A673 (cell line): ENCODE data around the gene QKI. TPM values are rescaled to one million over a fixed set of nuclear protein-coding genes. Genes with fewer than 3 reads are reported as not detected.

Source experiments
- BruUV-seq: library from RNA; stranded (reverse); fragments of 400-500 nt; replicated peaks from 2 replicates; lab custom pipeline; 2021; lab: Mats Ljungman, UMichigan
- CTCF ChIA-PET: fragments of 300-600 bp; sonication (Branson Sonifier 250); formaldehyde crosslinking; loops from one replicate; lab custom pipeline; 2022; ENCODE audit warnings: antibody characterized with exemption; lab: Charles Lee
- POLR2A ChIA-PET: fragments of 300-600 bp; sonication (Branson Sonifier 250); formaldehyde crosslinking; loops from one replicate; lab custom pipeline; 2022; ENCODE audit warnings: antibody characterized with exemption; ENCODE audit not compliant: low non-redundant PET; lab: Charles Lee
- DNase-seq: peaks from one replicate; pipeline ENCODE4 v3.0.0-alpha.2; 2015; ENCODE audit warnings: low spot score
- H3K27ac ChIP-seq: fragments of 200-600 bp; sonication (generic); 2 replicates; pipeline ENCODE4 v1.5.1; 2016; ENCODE audit warnings: mixed run types, low read depth, mild to moderate bottlenecking, mixed read lengths, antibody characterized with exemption, low read length; ENCODE audit not compliant: poor library complexity, severe bottlenecking
- H3K27me3 ChIP-seq: fragments of 200-600 bp; sonication (generic); replicated peaks from 2 replicates; pipeline ENCODE4 v1.6.1; 2017; ENCODE audit warnings: mixed run types, low read depth, mild to moderate bottlenecking, mixed read lengths, antibody characterized with exemption, low read length; ENCODE audit not compliant: insufficient read depth, poor library complexity
- H3K36me3 ChIP-seq: fragments of 200-600 bp; sonication (generic); 2 replicates; pipeline ENCODE4 v1.6.1; 2016; ENCODE audit warnings: mixed run types, mild to moderate bottlenecking, mixed read lengths, antibody characterized with exemption, low read length; ENCODE audit not compliant: insufficient read depth, poor library complexity, severe bottlenecking
- H3K4me1 ChIP-seq: fragments of 200-600 bp; sonication (generic); 2 replicates; pipeline ENCODE4 v1.6.1; 2017; ENCODE audit warnings: mixed run types, mild to moderate bottlenecking, mixed read lengths, antibody characterized with exemption, low read length; ENCODE audit not compliant: insufficient read depth, poor library complexity, severe bottlenecking
- H3K4me3 ChIP-seq: fragments of 200-600 bp; sonication (generic); 2 replicates; pipeline ENCODE4 v1.5.1; 2016; ENCODE audit warnings: low read depth, mixed run types, mild to moderate bottlenecking, mixed read lengths, low read length; ENCODE audit not compliant: poor library complexity, severe bottlenecking
- H3K9me3 ChIP-seq: fragments of 200-600 bp; sonication (generic); 2 replicates; pipeline ENCODE4 v1.6.1; 2016; ENCODE audit warnings: mixed run types, low read depth, mild to moderate bottlenecking, mixed read lengths, antibody characterized with exemption, low read length; ENCODE audit not compliant: poor library complexity, severe bottlenecking
- EZH2 ChIP-seq: fragments of 200-600 bp; sonication (generic); IDR thresholded peaks from 2 replicates; pipeline ENCODE4 v1.6.1; 2017; ENCODE audit warnings: borderline replicate concordance, low read depth, mild to moderate bottlenecking, mixed read lengths, antibody characterized with exemption, low read length; ENCODE audit not compliant: poor library complexity, severe bottlenecking
- intact Hi-C: fragments of 100-400 bp; cut with micrococcal nuclease; formaldehyde crosslinking; loops from one replicate; pipeline ENCODE4 v1.10.0; 2022; ENCODE audit not compliant: unreplicated experiment
- total RNA-seq: library from RNA; stranded (reverse); gene quantifications from 2 replicates; pipeline ENCODE4 v1.2.3, GENCODE V29; 2021
- TF ChIP-seq, protein P1 (sequence below): fragments of 300-800, 200-600 bp; sonication (generic); conservative IDR thresholded peaks from 2 replicates; pipeline ENCODE4 v1.5.1; 2017; ENCODE audit warnings: low read depth, mild to moderate bottlenecking, antibody characterized with exemption, low read length, moderate library complexity, mixed read lengths

QKI gene
- total RNA-seq, 1 experiment from 2014 or later: 128 TPM

DNA sequence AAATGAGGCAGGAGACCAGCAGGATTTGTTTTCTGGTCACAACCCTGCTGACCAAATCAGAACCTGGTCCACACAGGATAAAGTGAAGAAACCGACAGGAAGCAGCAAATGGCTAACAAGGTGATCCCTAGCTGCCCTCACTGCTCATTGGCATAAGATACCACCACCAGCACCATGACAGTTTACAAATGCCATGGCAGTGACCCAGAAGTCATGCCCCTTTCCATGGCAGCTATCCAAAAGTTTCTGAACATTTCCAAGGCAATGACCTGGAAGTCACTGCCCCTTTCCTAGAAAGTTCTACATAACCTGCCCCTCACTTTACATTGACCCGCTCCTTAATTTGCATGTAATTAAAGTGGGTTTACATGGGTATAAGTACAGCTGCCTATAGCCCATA lies 185.2 kb downstream of the QKI start:
- intact Hi-C loops: no loop called here
- TF ChIP-seq EZH2: no peak
- TF ChIP-seq, protein P1, sequence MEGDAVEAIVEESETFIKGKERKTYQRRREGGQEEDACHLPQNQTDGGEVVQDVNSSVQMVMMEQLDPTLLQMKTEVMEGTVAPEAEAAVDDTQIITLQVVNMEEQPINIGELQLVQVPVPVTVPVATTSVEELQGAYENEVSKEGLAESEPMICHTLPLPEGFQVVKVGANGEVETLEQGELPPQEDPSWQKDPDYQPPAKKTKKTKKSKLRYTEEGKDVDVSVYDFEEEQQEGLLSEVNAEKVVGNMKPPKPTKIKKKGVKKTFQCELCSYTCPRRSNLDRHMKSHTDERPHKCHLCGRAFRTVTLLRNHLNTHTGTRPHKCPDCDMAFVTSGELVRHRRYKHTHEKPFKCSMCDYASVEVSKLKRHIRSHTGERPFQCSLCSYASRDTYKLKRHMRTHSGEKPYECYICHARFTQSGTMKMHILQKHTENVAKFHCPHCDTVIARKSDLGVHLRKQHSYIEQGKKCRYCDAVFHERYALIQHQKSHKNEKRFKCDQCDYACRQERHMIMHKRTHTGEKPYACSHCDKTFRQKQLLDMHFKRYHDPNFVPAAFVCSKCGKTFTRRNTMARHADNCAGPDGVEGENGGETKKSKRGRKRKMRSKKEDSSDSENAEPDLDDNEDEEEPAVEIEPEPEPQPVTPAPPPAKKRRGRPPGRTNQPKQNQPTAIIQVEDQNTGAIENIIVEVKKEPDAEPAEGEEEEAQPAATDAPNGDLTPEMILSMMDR: no peak
- Histone ChIP-seq H3K27me3 (no peaks in the 10 kb centered on the region), H3K4me3 (no peak overlapping the region), H3K36me3 (no peaks in the 10 kb centered on the region), H3K27ac (no peak overlapping the region), H3K4me1 (no peaks in the 10 kb centered on the region), H3K9me3 (no peaks in the 10 kb centered on the region)
- CTCF ChIA-PET: no interaction called here
- POLR2A ChIA-PET: no interaction called here
- BruUV-seq: no TSS peak
- no peak for DNase-seq

DNA sequence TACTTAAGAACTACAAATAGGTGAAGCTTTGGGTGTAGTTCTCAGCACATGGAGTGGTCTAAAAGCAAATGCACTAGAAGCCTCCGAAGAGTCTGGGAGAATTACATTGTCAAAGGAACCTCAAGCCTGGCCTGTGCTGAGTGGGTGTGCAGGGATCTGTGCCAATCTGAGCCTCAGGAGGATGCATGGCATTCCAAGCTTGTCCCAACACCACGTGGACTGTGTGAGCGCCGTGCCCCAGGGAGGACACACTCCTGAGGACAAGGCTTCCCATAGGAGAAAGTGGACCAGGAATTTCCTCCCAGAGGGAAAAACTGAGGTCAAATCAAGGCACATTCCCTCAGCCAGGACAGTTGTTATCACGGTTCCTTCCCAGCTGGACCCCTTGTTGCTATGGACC lies 185.8 kb downstream of the QKI start:
- no TSS peak for BruUV-seq
- intact Hi-C loops: no loop called here

DNA sequence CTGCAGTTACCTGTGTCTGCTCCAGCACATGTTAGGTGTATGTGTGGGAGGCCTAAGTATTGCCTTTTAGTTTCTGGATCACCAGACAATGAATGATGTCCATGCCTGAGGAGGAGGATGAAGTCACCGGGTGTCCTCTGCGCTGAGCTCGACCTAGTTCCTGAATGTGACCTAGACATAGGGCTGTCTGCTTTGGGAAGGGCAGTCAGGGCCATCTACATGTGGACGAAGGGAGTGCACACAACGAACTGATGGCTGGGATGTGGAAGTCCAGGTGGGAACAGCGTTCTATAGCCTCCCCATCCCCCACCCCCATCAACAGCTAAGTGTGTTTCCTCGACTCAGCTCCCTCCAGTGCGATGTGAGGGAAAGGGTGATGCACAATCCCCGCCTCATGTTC lies 186.3 kb downstream of the QKI start:
- Histone ChIP-seq H3K9me3 (no peaks in the 10 kb centered on the region), H3K27ac (no peak overlapping the region), H3K27me3 (no peaks in the 10 kb centered on the region), H3K4me1 (no peaks in the 10 kb centered on the region), H3K4me3 (no peak overlapping the region), H3K36me3 (no peaks in the 10 kb centered on the region)
- DNase-seq: no peak
- CTCF ChIA-PET: no interaction called here
- intact Hi-C loops: no loop called here
- BruUV-seq: no TSS peak
- no peak for TF ChIP-seq EZH2
- TF ChIP-seq, protein P1: no peak
- POLR2A ChIA-PET: interaction anchor here (0.6 kb wide), 1 partner anchor 10 kb away, joined by 6 read pairs; no protein-coding TSS in a partner anchor

More for the DNA sequence above, 185.8 kb downstream of the QKI start:
- DNase-seq: no peak
- no peaks in the 10 kb centered on the region for H3K4me1 ChIP-seq
- TF ChIP-seq, protein P1: no peak
- no peak for TF ChIP-seq EZH2
- no peak overlapping the region for H3K4me3 ChIP-seq
- CTCF ChIA-PET: no interaction called here
- POLR2A ChIA-PET: no interaction called here
- no peaks in the 10 kb centered on the region for H3K36me3 ChIP-seq
- no peaks in the 10 kb centered on the region for H3K27me3 ChIP-seq
- H3K9me3 ChIP-seq: no peaks in the 10 kb centered on the region
- H3K27ac ChIP-seq: no peak overlapping the region
